GM18526 (cell line): Measurements from ENCODE around the gene SSBP3.

Source experiments
- POLR2A ChIP-seq: IDR thresholded peaks from 3 replicates; pipeline ENCODE4 v1.6.1; 2011; ENCODE audit not compliant: insufficient read length; ENCODE audit errors: extremely low read depth

The SSBP3 gene

DNA sequence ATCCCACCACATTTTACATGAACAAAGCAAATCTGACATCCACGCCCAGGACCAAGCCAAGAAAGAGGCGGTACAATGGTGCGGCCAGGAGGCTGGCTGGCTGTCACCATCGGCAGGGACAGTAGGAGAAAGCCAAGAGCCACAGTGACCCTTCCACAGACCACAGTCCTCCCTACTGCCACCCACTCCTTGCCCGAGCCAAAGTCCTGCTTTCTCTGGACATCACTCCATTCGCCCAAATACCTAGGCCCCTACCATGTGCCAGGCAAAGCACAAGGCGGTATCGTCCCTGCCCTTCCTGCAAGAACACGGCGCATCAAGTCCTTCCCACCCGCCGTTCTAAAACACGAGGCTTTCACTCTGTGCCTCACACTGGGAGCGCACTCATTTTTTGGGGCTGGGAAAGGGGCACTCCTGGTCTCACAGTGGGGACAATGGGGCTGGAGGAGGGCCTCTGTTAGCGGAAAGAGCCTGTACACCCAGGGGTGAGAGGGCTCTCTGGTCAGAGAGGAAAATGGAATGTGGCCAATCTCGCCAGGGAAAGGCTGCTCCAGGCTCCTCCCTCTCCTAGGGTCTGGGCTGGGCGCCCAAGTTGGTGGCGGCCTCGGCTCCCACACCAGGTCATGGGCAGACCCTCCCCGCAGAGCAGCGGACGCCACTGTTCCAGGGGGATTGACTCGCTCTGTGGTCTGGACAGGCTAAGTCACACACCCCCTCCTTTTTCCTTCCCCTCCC lies 26.5 kb downstream of the SSBP3 start:
- no peak for TF ChIP-seq POLR2A

DNA sequence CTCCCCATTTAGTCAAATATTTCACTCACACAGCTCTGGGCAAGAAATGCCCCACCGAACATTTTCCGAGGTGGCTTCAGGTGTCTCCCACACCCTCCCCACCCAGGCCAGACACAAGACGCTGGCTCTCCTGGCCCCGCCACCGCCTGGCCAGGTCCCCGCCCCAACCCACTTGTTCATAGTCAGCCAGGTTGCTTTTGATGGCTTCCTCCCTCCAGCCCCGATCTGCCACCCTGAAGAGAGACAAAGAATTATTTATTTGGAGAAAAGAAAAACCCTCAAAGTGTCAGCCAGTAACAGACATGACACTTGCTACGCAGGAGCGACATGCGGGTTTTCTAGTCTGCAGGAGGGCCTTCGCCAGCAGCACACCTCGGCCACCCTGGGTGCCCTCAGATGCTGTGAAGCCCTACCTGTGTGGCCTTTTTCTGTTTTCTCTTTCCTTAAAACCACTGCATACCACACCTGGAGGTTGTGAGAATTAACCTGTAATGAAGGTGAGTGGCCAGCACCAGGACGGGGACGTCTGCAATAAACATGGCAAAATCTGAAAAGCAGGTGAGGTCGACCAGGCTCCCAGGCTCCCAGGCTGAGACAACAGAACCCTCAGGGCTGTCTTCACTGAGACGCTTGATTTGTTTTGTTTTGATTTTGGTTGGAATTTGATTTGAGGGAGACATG lies 27.2 kb downstream of the SSBP3 start:
- TF ChIP-seq POLR2A: no peak

DNA sequence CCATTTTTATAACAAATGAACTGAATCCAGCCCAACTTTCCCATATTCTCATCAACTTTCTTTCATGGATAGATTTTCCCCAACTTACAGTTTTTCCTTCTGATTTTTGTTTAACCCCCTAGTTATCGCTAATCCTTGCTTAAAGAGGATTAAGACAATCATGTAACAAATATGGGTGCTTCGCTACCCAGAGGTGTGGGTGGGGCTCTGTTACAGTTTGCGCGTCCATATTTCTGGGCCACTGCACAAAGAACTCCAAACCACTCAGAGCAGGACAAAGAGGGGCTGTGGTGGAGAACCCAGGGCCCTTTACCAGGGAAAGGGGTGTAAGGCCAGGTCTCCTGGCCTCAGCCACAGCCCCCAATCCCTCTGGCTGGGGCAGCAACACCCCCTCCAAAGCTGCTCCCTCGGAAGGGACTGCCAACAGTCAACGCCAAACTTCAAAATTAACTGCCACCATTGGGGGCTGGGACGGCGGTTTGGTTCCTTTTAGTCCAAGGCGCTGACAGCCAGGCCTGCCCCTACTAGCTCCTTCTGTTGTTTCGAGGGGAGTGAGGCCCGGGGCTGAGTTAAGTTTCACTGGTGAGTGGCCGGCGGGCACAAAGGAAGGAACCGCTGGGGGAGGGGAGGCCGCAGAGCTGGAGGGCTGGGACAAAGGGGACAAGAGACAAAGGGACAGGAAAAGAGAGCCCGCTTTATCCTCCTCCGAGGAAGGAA lies 27.9 kb downstream of the SSBP3 start:
- no peak for TF ChIP-seq POLR2A

DNA sequence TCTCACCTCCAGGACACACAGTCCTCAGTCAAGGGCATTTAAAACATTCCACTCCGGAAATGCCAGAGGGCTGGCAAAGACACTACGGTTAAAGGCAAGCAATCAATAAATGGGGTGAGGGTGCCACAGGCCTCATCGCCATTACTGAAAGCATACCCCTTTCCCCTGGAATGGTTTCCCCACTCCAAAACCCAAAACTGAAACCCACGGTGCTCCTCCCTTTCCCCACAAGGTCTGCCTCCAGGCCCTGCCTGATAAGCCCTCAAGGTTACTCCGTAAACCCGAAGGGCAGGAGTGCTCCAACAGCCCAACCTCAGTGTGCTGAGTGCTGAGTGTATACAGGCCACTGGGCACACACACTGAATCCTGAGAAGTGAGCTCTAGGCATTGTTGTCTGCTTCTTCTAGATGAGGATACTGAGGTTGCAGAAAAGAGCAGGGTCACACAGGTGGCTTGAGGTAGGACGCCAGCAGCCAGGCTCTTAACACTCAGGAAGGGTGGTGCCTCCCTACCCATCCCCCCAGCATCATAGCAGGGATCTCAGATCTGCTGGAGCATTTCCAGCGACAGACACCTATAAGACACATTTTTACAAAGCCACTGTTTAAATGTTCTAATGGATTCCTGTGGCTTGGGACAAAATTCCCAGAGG lies 29.0 kb downstream of the SSBP3 start:
- no peak for TF ChIP-seq POLR2A

DNA sequence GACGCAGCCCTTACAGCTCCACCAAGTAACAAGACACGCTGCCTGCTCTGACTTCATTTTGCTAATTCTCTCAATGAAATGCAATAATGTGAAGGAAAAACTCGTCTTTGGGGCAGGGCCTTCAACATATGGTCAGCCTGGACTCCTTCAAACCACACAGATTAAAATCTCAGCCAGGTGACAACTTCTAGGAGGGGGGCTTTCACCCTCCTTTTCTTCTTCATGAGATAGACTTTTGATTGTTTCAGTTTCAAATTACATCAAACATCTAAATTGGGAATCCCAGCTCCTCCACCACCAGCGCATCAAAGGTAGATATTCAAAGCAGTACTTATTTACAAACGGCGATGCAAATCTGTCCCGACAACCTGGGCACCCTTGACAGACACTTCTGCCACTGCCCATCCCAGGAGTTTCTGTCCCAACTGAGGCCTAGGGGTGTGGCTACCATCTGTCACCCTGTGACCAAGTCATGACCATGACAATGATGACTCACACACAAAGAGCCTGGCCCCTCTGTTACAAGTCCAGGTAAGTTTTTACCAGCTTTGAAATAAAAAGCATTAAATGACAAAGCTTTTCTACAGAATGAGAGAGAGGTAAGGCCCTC lies 29.7 kb downstream of the SSBP3 start:
- no peak for TF ChIP-seq POLR2A

DNA sequence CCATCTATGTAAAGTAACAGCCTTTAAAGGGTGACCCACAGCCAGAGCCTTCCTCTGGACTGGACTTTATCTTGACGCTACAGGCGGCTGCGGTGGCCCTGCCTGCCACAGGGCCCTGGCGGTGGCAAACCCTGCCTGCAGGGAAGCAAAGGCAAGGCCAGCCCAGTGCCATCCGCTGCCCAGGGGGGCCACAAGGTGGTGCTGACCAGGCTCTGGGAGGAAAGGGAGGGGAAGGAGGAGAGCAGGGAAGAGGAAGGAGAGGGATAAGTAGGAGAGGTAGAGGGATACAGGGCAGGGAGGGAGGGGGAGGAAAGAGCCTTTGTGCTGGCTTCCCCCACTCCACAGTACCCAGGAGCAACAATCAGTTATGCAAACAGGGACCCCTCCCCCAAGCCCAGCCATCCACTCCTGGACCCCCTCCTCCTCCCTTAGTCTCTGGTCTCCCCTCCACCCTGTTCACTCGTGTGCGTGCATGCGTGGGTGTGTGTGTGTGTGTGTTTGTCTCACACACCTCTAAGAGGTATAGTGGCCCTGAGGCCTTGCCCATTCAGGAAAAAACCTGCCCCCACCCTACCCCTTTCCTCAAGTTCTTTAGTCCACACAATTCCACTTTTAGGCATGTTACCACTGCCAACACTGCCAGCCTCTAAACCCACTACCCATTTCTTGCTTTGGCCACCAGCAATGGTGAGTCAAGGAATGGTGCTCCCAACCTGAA lies 30.3 kb downstream of the SSBP3 start:
- TF ChIP-seq POLR2A: no peak

DNA sequence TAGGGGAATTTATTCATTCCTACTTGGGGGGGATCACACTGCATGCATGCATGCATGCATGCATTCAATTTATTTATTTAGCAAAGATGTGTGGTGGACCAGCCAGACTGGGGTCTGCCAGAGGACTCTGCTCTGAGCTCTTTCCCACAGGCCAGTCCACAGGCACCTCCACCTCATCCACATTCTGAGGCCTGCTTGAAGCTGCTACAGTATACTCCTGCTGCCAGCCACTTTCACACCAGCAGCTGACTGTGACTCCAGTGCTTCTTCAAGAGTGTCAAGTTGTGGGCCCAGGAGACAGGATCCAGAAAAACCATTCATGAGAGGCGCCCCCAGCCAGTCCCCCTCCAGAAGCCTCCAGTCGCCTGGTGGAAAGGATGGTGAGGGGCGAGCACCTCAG lies 30.9 kb downstream of the SSBP3 start:
- no peak for TF ChIP-seq POLR2A

DNA sequence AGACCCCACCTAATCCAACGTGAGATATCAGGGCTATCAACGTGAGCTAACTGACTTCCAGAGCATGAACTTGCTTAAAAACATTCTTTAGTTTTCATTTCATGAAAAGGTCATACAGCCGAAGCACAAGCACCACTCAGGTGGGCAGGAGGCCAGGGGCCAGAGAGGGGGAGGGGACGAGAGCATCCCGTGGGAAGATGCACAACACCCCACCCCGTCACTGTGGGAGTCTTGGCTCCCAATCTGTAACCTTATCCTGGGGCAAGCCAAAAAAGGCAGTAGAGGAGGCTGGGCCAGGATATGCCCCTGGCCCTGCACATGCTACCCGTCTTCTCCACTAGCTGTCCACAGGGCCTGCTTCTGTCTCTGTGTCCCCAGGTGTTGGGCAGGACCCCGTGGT lies 31.4 kb downstream of the SSBP3 start:
- no peak for TF ChIP-seq POLR2A

DNA sequence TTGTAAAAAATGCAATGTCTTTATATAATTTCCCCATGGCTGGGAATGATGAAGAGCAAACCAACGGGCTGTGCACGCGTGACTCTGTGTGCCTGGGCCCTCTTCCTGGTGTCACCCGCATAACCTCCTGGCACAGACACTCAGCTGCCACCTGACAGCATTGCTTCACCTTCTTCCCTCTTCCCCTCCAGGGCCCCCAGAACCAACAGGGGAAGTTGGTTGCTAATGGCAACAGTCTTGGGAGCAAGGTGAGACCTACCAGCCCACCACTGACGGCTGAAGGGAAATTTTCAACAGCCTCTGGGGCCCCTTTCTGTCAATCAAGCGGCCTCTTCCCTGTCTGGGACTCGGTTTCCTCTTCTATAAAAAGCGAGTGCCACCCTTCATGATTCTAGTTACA lies 33.2 kb downstream of the SSBP3 start:
- no peak for TF ChIP-seq POLR2A

DNA sequence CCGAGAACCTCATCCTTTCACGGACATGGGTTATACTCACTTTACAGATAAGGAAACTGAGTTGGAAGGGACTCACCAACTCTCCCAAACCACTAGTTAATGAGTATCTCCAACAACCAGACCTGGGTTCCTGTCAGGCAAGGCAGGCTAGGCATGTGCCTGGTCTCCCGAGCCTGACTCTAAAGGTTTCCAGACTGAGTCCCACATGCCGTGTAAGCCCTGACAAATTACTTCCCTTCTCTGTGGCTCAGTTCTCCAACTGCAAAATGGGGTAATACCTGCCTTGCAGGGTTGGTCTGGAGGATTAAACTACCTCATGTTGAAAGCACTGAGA lies 34.3 kb downstream of the SSBP3 start:
- TF ChIP-seq POLR2A: no peak

DNA sequence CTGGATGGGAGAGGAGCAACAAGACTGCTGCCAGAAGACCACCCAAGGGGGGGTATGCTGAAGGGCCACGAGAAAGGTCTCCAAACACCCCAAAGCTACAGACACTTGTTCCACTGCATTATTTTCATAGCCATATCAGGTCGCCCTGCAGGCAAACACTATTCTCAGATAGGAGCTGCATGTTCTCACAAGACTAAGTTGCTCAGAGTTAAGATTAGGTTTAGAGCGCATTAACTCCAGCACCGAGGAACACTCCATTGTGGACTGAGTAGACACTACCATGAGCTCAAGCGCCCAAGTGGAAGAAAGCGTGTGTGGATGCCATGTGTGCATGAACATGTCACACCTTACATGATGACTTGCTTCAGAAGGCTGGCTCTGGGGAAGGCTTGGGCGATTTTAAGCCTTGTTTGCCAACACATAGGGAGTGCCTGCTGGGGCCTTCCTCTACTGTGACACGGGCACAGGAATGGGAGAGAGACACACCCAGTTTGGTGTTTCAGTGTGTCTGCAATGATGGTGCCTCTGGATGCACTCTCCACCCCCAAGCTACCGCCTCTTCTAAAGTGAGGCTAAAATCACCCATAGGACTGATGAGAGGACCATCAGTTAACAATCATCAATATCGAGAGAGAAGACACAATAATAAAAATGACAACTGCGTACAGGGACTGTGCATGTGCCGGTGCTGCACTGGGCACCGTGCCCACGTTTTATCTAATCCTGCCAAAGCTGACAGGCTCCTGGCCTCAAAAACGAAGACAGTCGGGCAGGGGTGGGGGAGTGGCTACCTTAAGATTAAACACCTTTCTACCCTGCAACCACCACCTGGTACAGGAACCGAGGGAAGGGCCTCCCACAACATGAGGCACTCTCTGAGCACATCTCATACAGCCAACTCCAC lies 34.9 kb downstream of the SSBP3 start:
- TF ChIP-seq POLR2A: no peak

DNA sequence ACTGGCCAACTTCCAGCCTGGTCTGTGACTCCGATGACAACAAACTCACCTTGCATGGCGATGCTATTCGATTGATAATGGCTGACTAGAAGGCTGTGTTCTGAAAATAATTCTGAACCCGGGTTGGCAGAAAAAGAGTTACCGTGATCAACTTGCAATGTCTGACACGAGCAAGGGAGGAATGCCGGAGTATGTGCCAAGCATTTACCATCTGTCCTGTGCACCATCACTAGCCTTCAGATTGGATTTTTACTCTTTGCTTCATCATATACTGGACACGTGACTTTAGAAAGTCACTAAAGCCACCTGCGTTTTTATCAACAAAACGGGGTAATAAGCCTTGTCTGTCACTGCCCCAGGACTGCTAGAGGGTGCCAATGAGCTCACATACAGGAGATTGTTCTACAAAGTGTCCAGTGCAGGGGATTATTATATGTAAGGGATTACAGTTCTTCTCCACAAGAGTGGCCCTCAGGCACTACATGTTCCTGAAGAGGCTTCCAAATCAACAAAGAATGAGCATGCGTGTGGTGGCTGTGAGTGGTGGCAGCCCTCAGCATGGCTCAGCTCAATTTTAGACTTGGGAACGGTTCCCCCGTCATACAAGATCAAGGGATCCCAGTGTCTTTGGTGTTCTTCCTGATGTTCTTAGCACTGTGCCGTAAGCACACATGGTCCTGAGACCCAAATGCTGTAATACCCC lies 35.8 kb downstream of the SSBP3 start:
- no peak for TF ChIP-seq POLR2A

DNA sequence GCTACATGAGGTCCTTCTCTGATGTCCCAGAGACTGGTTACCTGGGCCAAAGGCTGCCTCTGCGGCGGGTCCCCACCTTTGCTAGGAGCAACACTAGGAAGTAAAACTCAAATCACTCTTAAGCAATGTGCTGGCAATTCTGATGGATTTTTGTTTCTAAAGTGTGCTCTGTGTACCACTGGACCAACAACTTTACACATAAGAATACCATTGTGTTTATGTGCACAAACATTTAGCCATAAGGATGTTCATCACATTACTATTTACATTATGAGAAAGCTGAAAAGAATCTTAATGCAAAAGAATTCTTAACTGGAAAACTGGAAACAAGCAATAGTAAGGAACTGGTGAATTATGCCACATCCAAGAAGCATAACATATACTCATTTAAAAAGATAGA lies 38.6 kb downstream of the SSBP3 start:
- no peak for TF ChIP-seq POLR2A
